Naive thymus-derived CD4-positive, alpha-beta T cell (primary cell): Measurements from ENCODE around the gene CXCL9. TPM values are rescaled to one million over a fixed set of nuclear protein-coding genes. Genes with fewer than 3 reads are reported as not detected.
"Not testable (repeated sequence)": the region's sequence is repeated elsewhere in the genome, so short reads cannot be mapped to it uniquely, and the experiment has no call there.

Source experiments
- ATAC-seq: fragments of 150-1000 bp; cut with Tn5 transposase; 2 replicates; pipeline ENCODE4 v1.10.0; 2021; ENCODE audit warnings: mild to moderate bottlenecking, moderate library complexity
- CTCF ChIA-PET: fragments of 350-600 bp; sonication (Branson Sonifier 250); formaldehyde crosslinking; loops from one replicate; lab custom pipeline; 2021; ENCODE audit warnings: antibody characterized with exemption; lab: Charles Lee
- POLR2A ChIA-PET: fragments of 350-600 bp; sonication (Branson Sonifier 250); formaldehyde crosslinking; loops from one replicate; lab custom pipeline; 2021; ENCODE audit warnings: antibody characterized with exemption, inconsistent platforms; lab: Charles Lee
- DNase-seq, 9 donors: peaks; one replicate each; pipeline versions ENCODE4 v3.0.0 to v3.0.0-alpha.2; 2020 to 2022; ENCODE audit warnings: mixed read lengths in 1 of 9
- H3K27ac ChIP-seq: one replicate; pipeline ENCODE4 v1.7.0; 2013; ENCODE audit warnings: mild to moderate bottlenecking, low read depth, low read length, moderate library complexity
- H3K27me3 ChIP-seq, 2 donors: one replicate each; pipeline ENCODE4 v1.7.0; 2013; ENCODE audit warnings: low read length in 2 of 2, mild to moderate bottlenecking in 2 of 2, moderate library complexity in 2 of 2; ENCODE audit not compliant: control insufficient read depth in 2 of 2, insufficient read depth in 2 of 2
- H3K36me3 ChIP-seq, 3 experiments: 1 replicate in 2 of 3; 2 replicates in 1 of 3; pipeline ENCODE4 v1.7.0; 2013; ENCODE audit warnings: low read length in 3 of 3, mild to moderate bottlenecking in 3 of 3, moderate library complexity in 1 of 3; ENCODE audit not compliant: insufficient read depth in 3 of 3, control insufficient read depth in 2 of 3
- H3K4me1 ChIP-seq, 2 donors: one replicate each; pipeline ENCODE4 v1.7.0; 2013; ENCODE audit warnings: low read length in 2 of 2, mild to moderate bottlenecking in 2 of 2, moderate library complexity in 1 of 2; ENCODE audit not compliant: control insufficient read depth in 2 of 2, insufficient read depth in 2 of 2
- H3K4me3 ChIP-seq: 2 replicates; pipeline ENCODE4 v1.7.0; 2013; ENCODE audit warnings: mild to moderate bottlenecking, low read length
- H3K9me3 ChIP-seq, 3 experiments: 1 replicate in 2 of 3; 2 replicates in 1 of 3; pipeline ENCODE4 v1.7.0; 2013; ENCODE audit warnings: low read length in 3 of 3; ENCODE audit not compliant: control insufficient read depth in 2 of 3
- H3K27ac Mint-ChIP-seq, 9 donors: one replicate each; pipeline ENCODE4 v1.8.0; 2020 to 2022; ENCODE audit warnings: mixed read lengths in 9 of 9, mild to moderate bottlenecking in 8 of 9, moderate library complexity in 5 of 9, inconsistent platforms in 2 of 9
- H3K27me3 Mint-ChIP-seq, 5 donors: one replicate each; pipeline ENCODE4 v1.8.0; 2021 to 2022; ENCODE audit warnings: mixed read lengths in 5 of 5, mild to moderate bottlenecking in 1 of 5
- H3K36me3 Mint-ChIP-seq, 5 donors: one replicate each; pipeline ENCODE4 v1.8.0; 2020 to 2022; ENCODE audit warnings: mixed read lengths in 5 of 5, mild to moderate bottlenecking in 3 of 5, inconsistent platforms in 1 of 5
- H3K4me1 Mint-ChIP-seq, 7 donors: one replicate each; pipeline ENCODE4 v1.8.0; 2020 to 2022; ENCODE audit warnings: mixed read lengths in 7 of 7, mild to moderate bottlenecking in 3 of 7, inconsistent platforms in 1 of 7
- H3K4me3 Mint-ChIP-seq, 10 donors: one replicate each; pipeline ENCODE4 v1.8.0; 2020 to 2022; ENCODE audit warnings: mild to moderate bottlenecking in 10 of 10, mixed read lengths in 10 of 10, moderate library complexity in 6 of 10, inconsistent platforms in 2 of 10
- H3K9me3 Mint-ChIP-seq, 11 donors: one replicate each; pipeline ENCODE4 v1.8.0; 2020 to 2022; ENCODE audit warnings: mixed read lengths in 11 of 11, mild to moderate bottlenecking in 4 of 11, inconsistent platforms in 1 of 11, moderate library complexity in 1 of 11
- intact Hi-C, 2 donors: fragments of 100-400 bp; cut with micrococcal nuclease; formaldehyde crosslinking; loops; one replicate each; pipeline ENCODE4 v1.15.1; 2023
- polyA plus RNA-seq, 2 donors: library from polyadenylated mRNA; unstranded; fragments of 300-500 nt; fragmentation: Illumina TruSeq; gene quantifications; one replicate each; pipeline ENCODE4 v1.2.3, GENCODE V29; 2021
- total RNA-seq, 6 experiments: library from RNA in 5 of 6; stranded (reverse) in 5 of 6; gene quantifications; 1 replicate in 5 of 6; 2 replicates in 1 of 6; pipeline ENCODE4 v1.2.3 and lab custom pipeline; 2021 to 2026

Gene CXCL9
- not detected for total RNA-seq
- not detected for polyA plus RNA-seq
- not detected for total RNA-seq (lab: John Stamatoyannopoulos, UW)

GRCh38 chr4:76007089-76007862, at the start of gene CXCL9:
CXCL9 (minus strand) TSS chr4:76007509; CDS start chr4:76007449, 60 bp downstream.
- Mint-ChIP-seq H3K27me3 (peaks cover 8 to 22% (median 14%) of the 10 kb centered on the region in 5 donors), H3K9me3 (no peaks in the 10 kb centered on the region), H3K4me3 (no peak within 1 kb of the TSS), H3K4me1 (peaks cover 0 to 2% (median 0%) of the 10 kb centered on the region in 7 donors), H3K36me3 (no peaks in the 10 kb centered on the region), H3K27ac (no peak within 1 kb of the TSS)
- ATAC-seq = no peak
- Histone ChIP-seq H3K4me1 (no peaks in the 10 kb centered on the region), H3K9me3 (no peaks in the 10 kb centered on the region), H3K36me3 (no peaks in the 10 kb centered on the region), H3K4me3 (no peak within 1 kb of the TSS), H3K27me3 (no peaks in the 10 kb centered on the region), H3K27ac (no peak within 1 kb of the TSS)
- intact Hi-C loops = no loop called here
- ChIA-PET POLR2A (no interaction called here), CTCF (no interaction called here)
- DNase-seq = no peak

GRCh38 chr4:76055421-76055820, 48.1 kb upstream of the CXCL9 start:
- no peak overlapping the region for H3K4me3 Mint-ChIP-seq
- no peak overlapping the region for H3K27ac Mint-ChIP-seq
- no peaks in the 10 kb centered on the region for H3K4me1 ChIP-seq
- no peaks in the 10 kb centered on the region for H3K9me3 Mint-ChIP-seq
- no peaks in the 10 kb centered on the region for H3K36me3 ChIP-seq
- H3K4me1 Mint-ChIP-seq = peaks cover 0 to 50% (median 0%) of the 10 kb centered on the region in 7 donors
- H3K9me3 ChIP-seq = no peaks in the 10 kb centered on the region
- H3K36me3 Mint-ChIP-seq = no peaks in the 10 kb centered on the region
- DNase-seq (no peak), ATAC-seq (no peak)
- no peaks in the 10 kb centered on the region for H3K27me3 ChIP-seq
- H3K4me3 ChIP-seq = no peak overlapping the region
- POLR2A ChIA-PET = no interaction called here
- intact Hi-C loops = no loop called here
- peaks cover 0 to 20% (median 5%) of the 10 kb centered on the region in 5 donors for H3K27me3 Mint-ChIP-seq
- H3K27ac ChIP-seq = no peak overlapping the region
- CTCF ChIA-PET = no interaction called here

GRCh38 chr4:76055016-76055415, 47.7 kb upstream of the CXCL9 start:
- ChIA-PET CTCF (no interaction called here), POLR2A (no interaction called here)
- Mint-ChIP-seq H3K4me1 (peaks cover 0 to 46% (median 0%) of the 10 kb centered on the region in 7 donors), H3K9me3 (no peaks in the 10 kb centered on the region), H3K27ac (no peak overlapping the region), H3K36me3 (no peaks in the 10 kb centered on the region), H3K4me3 (no peak overlapping the region), H3K27me3 (peaks cover 0 to 20% (median 5%) of the 10 kb centered on the region in 5 donors)
- ATAC-seq = no peak
- DNase-seq = no peak
- Histone ChIP-seq H3K36me3 (no peaks in the 10 kb centered on the region), H3K27ac (no peak overlapping the region), H3K4me3 (no peak overlapping the region), H3K9me3 (no peaks in the 10 kb centered on the region), H3K27me3 (no peaks in the 10 kb centered on the region), H3K4me1 (no peaks in the 10 kb centered on the region)
- intact Hi-C loops = no loop called here

GRCh38 chr4:76053730-76054129, 46.4 kb upstream of the CXCL9 start:
- peaks cover 0 to 20% (median 5%) of the 10 kb centered on the region in 5 donors for H3K27me3 Mint-ChIP-seq
- no peaks in the 10 kb centered on the region for H3K9me3 ChIP-seq
- H3K36me3 ChIP-seq = no peaks in the 10 kb centered on the region
- H3K4me3 ChIP-seq = no peak overlapping the region
- ATAC-seq = no peak
- H3K4me1 Mint-ChIP-seq = peaks cover 0 to 35% (median 0%) of the 10 kb centered on the region in 7 donors
- no peak for DNase-seq
- no peaks in the 10 kb centered on the region for H3K27me3 ChIP-seq
- CTCF ChIA-PET = interaction anchor here (0.6 to 1.2 kb wide), 3 partner anchors 24 to 442 kb away, joined by 3 read pairs; no protein-coding TSS in a partner anchor
- H3K27ac ChIP-seq = no peak overlapping the region
- H3K27ac Mint-ChIP-seq = no peak overlapping the region
- H3K4me3 Mint-ChIP-seq = no peak overlapping the region
- intact Hi-C loops = no loop called here
- H3K36me3 Mint-ChIP-seq = no peaks in the 10 kb centered on the region
- no peaks in the 10 kb centered on the region for H3K9me3 Mint-ChIP-seq
- H3K4me1 ChIP-seq = no peaks in the 10 kb centered on the region
- POLR2A ChIA-PET = no interaction called here

- H3K27ac Mint-ChIP-seq, H3K4me3 Mint-ChIP-seq, CTCF ChIA-PET, H3K4me3 ChIP-seq, H3K27me3 ChIP-seq, POLR2A ChIA-PET, ATAC-seq, H3K9me3 ChIP-seq, DNase-seq, intact Hi-C loops, H3K36me3 Mint-ChIP-seq, H3K4me1 ChIP-seq, H3K36me3 ChIP-seq, H3K9me3 Mint-ChIP-seq, H3K27ac ChIP-seq: not testable (repeated sequence)
- Mint-ChIP-seq H3K27me3 (peaks cover 0 to 19% (median 5%) of the 10 kb centered on the region in 5 donors), H3K4me1 (peaks cover 0 to 13% (median 0%) of the 10 kb centered on the region in 7 donors)
Observed at GRCh38 chr4:76050560-76051050, 43.3 kb upstream of the CXCL9 start.

- DNase-seq, H3K4me3 Mint-ChIP-seq, H3K4me3 ChIP-seq, POLR2A ChIA-PET, H3K27ac ChIP-seq, H3K4me1 ChIP-seq, ATAC-seq, H3K27me3 ChIP-seq, H3K36me3 ChIP-seq, H3K9me3 Mint-ChIP-seq, CTCF ChIA-PET, H3K36me3 Mint-ChIP-seq, H3K27ac Mint-ChIP-seq, H3K4me1 Mint-ChIP-seq, H3K9me3 ChIP-seq, intact Hi-C loops: not testable (repeated sequence)
- peaks cover 0 to 14% (median 0%) of the 10 kb centered on the region in 5 donors for H3K27me3 Mint-ChIP-seq
Observed at GRCh38 chr4:76049860-76050416, 42.6 kb upstream of the CXCL9 start.
